GM06990 (cell line): ENCODE measurements around the gene DUOX1.

Experiments used
- DNase-seq: peaks from one replicate; pipeline ENCODE4 v3.0.0-alpha.2; 2011; ENCODE audit not compliant: insufficient read length; ENCODE audit errors: extremely low read depth
- H3K27me3 ChIP-seq: replicated peaks from 2 replicates; pipeline ENCODE4 v1.6.0; 2011; ENCODE audit warnings: low read length; ENCODE audit not compliant: control insufficient read depth, insufficient read depth
- H3K36me3 ChIP-seq: 2 replicates; pipeline ENCODE4 v1.5.1; 2011; ENCODE audit warnings: low read length; ENCODE audit not compliant: control insufficient read depth, insufficient read depth
- H3K4me3 ChIP-seq: replicated peaks from 2 replicates; pipeline ENCODE4 v1.5.1; 2011; ENCODE audit warnings: low read depth, mild to moderate bottlenecking, control low read depth, low read length
- CTCF ChIP-seq: IDR thresholded peaks from 2 replicates; pipeline ENCODE4 v1.5.1; 2011; ENCODE audit warnings: low read length, control low read depth, mild to moderate bottlenecking, inconsistent platforms; ENCODE audit not compliant: insufficient read depth, poor library complexity, severe bottlenecking

The DUOX1 gene

GRCh38 chr15:45143946-45144345 lies 14.2 kb downstream of the DUOX1 start:
- Histone ChIP-seq H3K27me3 (no peaks in the 10 kb centered on the region), H3K4me3 (no peak overlapping the region), H3K36me3 (no peaks in the 10 kb centered on the region)
- no peak for DNase-seq
- TF ChIP-seq CTCF, result no peak

- Histone ChIP-seq H3K36me3 (no peaks in the 10 kb centered on the region), H3K4me3 (no peak overlapping the region), H3K27me3 (no peaks in the 10 kb centered on the region)
- no peak for DNase-seq
- no peak for TF ChIP-seq CTCF
These were observed 15.0 kb downstream of the DUOX1 start for GRCh38 chr15:45144775-45145174.

GRCh38 chr15:45146405-45146804 lies 16.6 kb downstream of the DUOX1 start:
- DNase-seq, result no peak
- TF ChIP-seq CTCF, result no peak
- Histone ChIP-seq H3K27me3 (no peaks in the 10 kb centered on the region), H3K36me3 (no peaks in the 10 kb centered on the region), H3K4me3 (no peak overlapping the region)

- no peak for DNase-seq
- TF ChIP-seq CTCF, result no peak
These were observed 17.8 kb downstream of the DUOX1 start for GRCh38 chr15:45147606-45148005.

GRCh38 chr15:45148076-45149059 lies 18.6 kb downstream of the DUOX1 start:
- DNase-seq, result no peak
- Histone ChIP-seq H3K36me3 (no peaks in the 10 kb centered on the region; the same call in 1 of the 2 replicates), H3K4me3 (no peak overlapping the region), H3K27me3 (no peaks in the 10 kb centered on the region)
- no peak for TF ChIP-seq CTCF

More at GRCh38 chr15:45147606-45148005, 17.8 kb downstream of the DUOX1 start:
- no peak overlapping the region for H3K4me3 ChIP-seq
- H3K36me3 ChIP-seq, result no peaks in the 10 kb centered on the region; the same call in 1 of the 2 replicates
- no peaks in the 10 kb centered on the region for H3K27me3 ChIP-seq
